HL-60 (cell line): ENCODE measurements around the gene BCAN.

Source experiments
- DNase-seq, 2 experiments: peaks; one replicate each; pipeline ENCODE4 v3.0.0-alpha.2; 2010 to 2020; ENCODE audit warnings: low read depth in 1 of 2, low spot score in 1 of 2
- H3K27ac ChIP-seq: fragments of 250-450 bp; sonication (Bioruptor Pico); replicated peaks from 2 replicates; pipeline ENCODE4 v1.5.1; 2020; ENCODE audit warnings: mild to moderate bottlenecking, moderate library complexity
- H3K27me3 ChIP-seq: fragments of 250-450 bp; sonication (Bioruptor Pico); 2 replicates; pipeline ENCODE4 v1.5.1; 2021; ENCODE audit warnings: mild to moderate bottlenecking, moderate library complexity; ENCODE audit not compliant: insufficient read depth, poor library complexity, severe bottlenecking
- H3K4me3 ChIP-seq: replicated peaks from 2 replicates; pipeline ENCODE4 v1.5.1; 2011; ENCODE audit warnings: mild to moderate bottlenecking, control low read depth, low read length; ENCODE audit not compliant: insufficient read depth
- GABPA ChIP-seq: IDR thresholded peaks from 2 replicates; pipeline ENCODE4 v1.6.1; 2012; ENCODE audit warnings: low read depth
- POLR2AphosphoS5 ChIP-seq: IDR thresholded peaks from 2 replicates; pipeline ENCODE4 v1.6.1; 2012; ENCODE audit warnings: low read depth
- SPI1 ChIP-seq: IDR thresholded peaks from 2 replicates; pipeline ENCODE4 v1.6.1; 2012; ENCODE audit warnings: low read depth, mild to moderate bottlenecking, borderline replicate concordance
- TF ChIP-seq, protein P1 (sequence below): IDR thresholded peaks from one replicate; pipeline ENCODE4 v1.5.1; 2011; ENCODE audit warnings: low read length, control low read depth, inconsistent platforms; ENCODE audit not compliant: insufficient read depth
- TF ChIP-seq, protein P2 (sequence below): IDR thresholded peaks from 2 replicates; pipeline ENCODE4 v1.6.1; 2012; ENCODE audit warnings: low read depth; ENCODE audit not compliant: insufficient replicate concordance

The BCAN gene

DNA sequence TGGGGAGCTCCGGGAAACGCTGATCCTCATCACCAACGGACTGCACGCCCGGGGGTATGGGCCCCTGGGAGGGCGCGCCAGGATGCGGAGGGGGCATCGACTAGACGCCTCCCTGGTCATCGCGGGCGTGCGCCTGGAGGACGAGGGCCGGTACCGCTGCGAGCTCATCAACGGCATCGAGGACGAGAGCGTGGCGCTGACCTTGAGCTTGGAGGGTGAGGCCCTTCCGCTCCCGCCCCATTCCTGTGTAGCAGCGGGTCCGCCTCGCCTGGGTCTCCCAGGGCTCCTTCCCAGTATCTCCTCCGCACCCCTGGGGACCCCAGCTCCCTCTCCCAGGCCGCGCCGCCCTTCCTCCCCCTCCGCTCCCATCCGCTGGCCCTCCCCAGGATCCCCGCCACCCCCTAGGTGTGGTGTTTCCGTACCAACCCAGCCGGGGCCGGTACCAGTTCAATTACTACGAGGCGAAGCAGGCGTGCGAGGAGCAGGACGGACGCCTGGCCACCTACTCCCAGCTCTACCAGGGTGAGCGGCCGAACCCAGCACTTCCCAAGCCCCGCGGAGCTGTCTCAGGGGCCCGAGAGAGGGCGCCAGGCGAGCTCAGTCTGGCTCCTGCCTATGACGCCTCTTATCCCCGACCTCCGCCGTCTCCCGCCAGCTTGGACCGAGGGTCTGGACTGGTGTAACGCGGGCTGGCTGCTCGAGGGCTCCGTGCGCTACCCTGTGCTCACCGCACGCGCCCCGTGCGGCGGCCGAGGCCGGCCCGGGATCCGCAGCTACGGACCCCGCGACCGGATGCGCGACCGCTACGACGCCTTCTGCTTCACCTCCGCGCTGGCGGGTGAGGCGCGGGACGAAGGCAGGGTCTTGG is 17.7 kb upstream of the BCAN start:
- H3K4me3 ChIP-seq, result peak overlapping the region; percentile 33
- H3K27ac ChIP-seq, result no peak overlapping the region
- peak in 1 of 2 experiments; percentile 44 for DNase-seq
- TF ChIP-seq, protein P1, sequence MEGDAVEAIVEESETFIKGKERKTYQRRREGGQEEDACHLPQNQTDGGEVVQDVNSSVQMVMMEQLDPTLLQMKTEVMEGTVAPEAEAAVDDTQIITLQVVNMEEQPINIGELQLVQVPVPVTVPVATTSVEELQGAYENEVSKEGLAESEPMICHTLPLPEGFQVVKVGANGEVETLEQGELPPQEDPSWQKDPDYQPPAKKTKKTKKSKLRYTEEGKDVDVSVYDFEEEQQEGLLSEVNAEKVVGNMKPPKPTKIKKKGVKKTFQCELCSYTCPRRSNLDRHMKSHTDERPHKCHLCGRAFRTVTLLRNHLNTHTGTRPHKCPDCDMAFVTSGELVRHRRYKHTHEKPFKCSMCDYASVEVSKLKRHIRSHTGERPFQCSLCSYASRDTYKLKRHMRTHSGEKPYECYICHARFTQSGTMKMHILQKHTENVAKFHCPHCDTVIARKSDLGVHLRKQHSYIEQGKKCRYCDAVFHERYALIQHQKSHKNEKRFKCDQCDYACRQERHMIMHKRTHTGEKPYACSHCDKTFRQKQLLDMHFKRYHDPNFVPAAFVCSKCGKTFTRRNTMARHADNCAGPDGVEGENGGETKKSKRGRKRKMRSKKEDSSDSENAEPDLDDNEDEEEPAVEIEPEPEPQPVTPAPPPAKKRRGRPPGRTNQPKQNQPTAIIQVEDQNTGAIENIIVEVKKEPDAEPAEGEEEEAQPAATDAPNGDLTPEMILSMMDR, result peak; percentile 18
- no peak for TF ChIP-seq GABPA
- H3K27me3 ChIP-seq, result peaks cover 45% of the 10 kb centered on the region

DNA sequence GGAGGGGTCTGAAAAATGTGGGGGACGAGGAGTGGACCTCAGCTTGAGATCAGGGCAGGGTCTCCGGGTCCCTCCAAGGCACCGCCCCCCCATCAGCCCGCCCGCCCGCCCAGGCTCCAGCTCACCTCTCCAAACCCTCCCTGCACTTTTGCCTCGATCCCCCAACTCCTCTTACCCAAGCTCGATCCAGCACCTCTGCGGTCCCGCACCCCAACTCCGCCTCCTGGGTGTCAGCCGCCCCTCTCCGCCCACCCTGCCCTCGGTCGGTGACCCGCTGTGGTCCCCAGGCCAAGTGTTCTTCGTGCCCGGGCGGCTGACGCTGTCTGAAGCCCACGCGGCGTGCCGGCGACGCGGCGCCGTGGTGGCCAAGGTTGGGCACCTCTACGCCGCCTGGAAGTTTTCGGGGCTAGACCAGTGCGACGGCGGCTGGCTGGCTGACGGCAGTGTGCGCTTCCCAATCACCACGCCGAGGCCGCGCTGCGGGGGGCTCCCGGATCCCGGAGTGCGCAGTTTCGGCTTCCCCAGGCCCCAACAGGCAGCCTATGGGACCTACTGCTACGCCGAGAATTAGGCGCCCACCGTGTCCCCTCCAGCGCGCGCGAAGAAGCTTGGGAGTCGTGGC is 17.0 kb upstream of the BCAN start:
- Histone ChIP-seq H3K27me3 (peaks cover 45% of the 10 kb centered on the region), H3K4me3 (peak overlapping the region; percentile 33), H3K27ac (no peak overlapping the region)
- TF ChIP-seq SPI1 (no peak), GABPA (no peak), POLR2AphosphoS5 (no peak)
- TF ChIP-seq, protein P2, sequence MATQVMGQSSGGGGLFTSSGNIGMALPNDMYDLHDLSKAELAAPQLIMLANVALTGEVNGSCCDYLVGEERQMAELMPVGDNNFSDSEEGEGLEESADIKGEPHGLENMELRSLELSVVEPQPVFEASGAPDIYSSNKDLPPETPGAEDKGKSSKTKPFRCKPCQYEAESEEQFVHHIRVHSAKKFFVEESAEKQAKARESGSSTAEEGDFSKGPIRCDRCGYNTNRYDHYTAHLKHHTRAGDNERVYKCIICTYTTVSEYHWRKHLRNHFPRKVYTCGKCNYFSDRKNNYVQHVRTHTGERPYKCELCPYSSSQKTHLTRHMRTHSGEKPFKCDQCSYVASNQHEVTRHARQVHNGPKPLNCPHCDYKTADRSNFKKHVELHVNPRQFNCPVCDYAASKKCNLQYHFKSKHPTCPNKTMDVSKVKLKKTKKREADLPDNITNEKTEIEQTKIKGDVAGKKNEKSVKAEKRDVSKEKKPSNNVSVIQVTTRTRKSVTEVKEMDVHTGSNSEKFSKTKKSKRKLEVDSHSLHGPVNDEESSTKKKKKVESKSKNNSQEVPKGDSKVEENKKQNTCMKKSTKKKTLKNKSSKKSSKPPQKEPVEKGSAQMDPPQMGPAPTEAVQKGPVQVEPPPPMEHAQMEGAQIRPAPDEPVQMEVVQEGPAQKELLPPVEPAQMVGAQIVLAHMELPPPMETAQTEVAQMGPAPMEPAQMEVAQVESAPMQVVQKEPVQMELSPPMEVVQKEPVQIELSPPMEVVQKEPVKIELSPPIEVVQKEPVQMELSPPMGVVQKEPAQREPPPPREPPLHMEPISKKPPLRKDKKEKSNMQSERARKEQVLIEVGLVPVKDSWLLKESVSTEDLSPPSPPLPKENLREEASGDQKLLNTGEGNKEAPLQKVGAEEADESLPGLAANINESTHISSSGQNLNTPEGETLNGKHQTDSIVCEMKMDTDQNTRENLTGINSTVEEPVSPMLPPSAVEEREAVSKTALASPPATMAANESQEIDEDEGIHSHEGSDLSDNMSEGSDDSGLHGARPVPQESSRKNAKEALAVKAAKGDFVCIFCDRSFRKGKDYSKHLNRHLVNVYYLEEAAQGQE, result no peak
- TF ChIP-seq, protein P1, result no peak
- no peak for DNase-seq

DNA sequence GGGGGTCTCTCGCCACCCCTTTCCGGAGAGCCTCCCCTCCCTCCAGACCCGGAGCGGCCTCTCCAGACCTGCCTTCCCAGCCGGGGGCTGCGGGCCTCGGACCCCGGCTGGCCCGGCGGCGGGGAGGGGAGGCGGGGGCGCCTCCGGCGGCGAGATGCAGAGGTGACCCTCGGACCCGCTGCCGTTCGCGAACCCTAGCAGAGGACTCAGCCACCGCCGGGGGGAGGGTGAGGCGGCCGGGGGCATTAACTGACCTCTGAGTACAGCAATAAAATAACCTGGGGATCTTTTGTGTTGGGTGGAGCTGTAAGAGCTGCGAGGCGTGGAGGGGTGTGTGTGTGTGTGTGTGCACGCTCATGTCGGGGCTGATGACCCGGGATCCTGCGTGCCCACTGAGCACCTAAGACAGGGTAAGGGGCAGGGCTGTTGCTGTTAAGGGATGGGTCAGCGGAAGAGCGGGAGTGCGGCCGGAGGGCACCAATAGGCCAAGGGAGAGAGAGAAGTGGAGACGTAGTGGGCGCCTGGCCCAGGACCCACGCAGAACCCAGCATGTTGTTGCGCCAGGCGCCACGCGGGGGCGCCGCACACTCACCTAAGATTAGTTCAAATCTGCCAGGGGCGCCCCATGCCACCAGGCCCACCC is 16.4 kb upstream of the BCAN start:
- H3K27ac ChIP-seq, result no peak overlapping the region
- DNase-seq, result peak in 1 of 2 experiments; percentile 33
- H3K27me3 ChIP-seq, result peaks cover 45% of the 10 kb centered on the region
- TF ChIP-seq, protein P2, result no peak
- TF ChIP-seq, protein P1, result peak; percentile 75
- TF ChIP-seq SPI1, result no peak
- no peak for TF ChIP-seq GABPA
- H3K4me3 ChIP-seq, result no peak overlapping the region
